ENCODE results near the gene EMP2. TPM values are rescaled to one million over a fixed set of nuclear protein-coding genes. Genes with fewer than 3 reads are reported as not detected.

EMP2 gene
- total RNA-seq, 2 experiments from 2014 or later = not detected

GRCh38 chr16:10614685-10615084 is 34.3 kb upstream of the EMP2 start:
- Histone ChIP-seq H3K9me2 (ENCODE audit: insufficient read depth, low read length) (no peaks in the 10 kb centered on the region), H3K4me2 (ENCODE audit: low read length) (no peak overlapping the region), H2AFZ (ENCODE audit: low read length) (no peak overlapping the region), H4K20me1 (ENCODE audit: insufficient read depth, low read length) (no peaks in the 10 kb centered on the region), H3K27ac (ENCODE audit: low read depth, low read length, poor library complexity, severe bottlenecking) (no peak overlapping the region), H3K4me1 (ENCODE audit: insufficient read depth, low read length, poor library complexity, severe bottlenecking) (no peaks in the 10 kb centered on the region), H3K4me3 (ENCODE audit: low read depth, low read length, poor library complexity, severe bottlenecking) (no peak overlapping the region), H3K79me2 (ENCODE audit: insufficient read depth, low read depth, low read length) (no peaks in the 10 kb centered on the region), H3K36me3 (ENCODE audit: insufficient read depth, low read length) (no peaks in the 10 kb centered on the region), H3K9me3 (ENCODE audit: low read length) (no peaks in the 10 kb centered on the region)
- CTCF ChIA-PET (ENCODE audit: unreplicated experiment) = no interaction called here
- no TSS peak for BruUV-seq (replicated peaks)
- no peak for DNase-seq (ENCODE audit: low spot score)
- TF ChIP-seq CTCF (conservative IDR thresholded peaks at IDR 0.05; ENCODE audit: low read length) = no peak
- TF ChIP-seq EZH2phosphoT487 (IDR thresholded peaks at IDR 0.05; ENCODE audit: borderline replicate concordance, low read depth, low read length) = no peak
- intact Hi-C loops (cut with micrococcal nuclease; ENCODE audit: unreplicated experiment) = no loop called here
- POLR2A ChIA-PET = no interaction called here

GRCh38 chr16:10613785-10614485 is 33.5 kb upstream of the EMP2 start:
- Histone ChIP-seq H3K4me2 (ENCODE audit: low read length) (no peak overlapping the region), H3K9me2 (ENCODE audit: insufficient read depth, low read length) (no peaks in the 10 kb centered on the region), H3K27ac (ENCODE audit: low read depth, low read length, poor library complexity, severe bottlenecking) (no peak overlapping the region), H4K20me1 (ENCODE audit: insufficient read depth, low read length) (no peaks in the 10 kb centered on the region), H3K79me2 (ENCODE audit: insufficient read depth, low read depth, low read length) (no peaks in the 10 kb centered on the region), H3K9me3 (ENCODE audit: low read length) (no peaks in the 10 kb centered on the region), H3K36me3 (ENCODE audit: insufficient read depth, low read length) (no peaks in the 10 kb centered on the region), H3K4me3 (ENCODE audit: low read depth, low read length, poor library complexity, severe bottlenecking) (no peak overlapping the region), H2AFZ (ENCODE audit: low read length) (no peak overlapping the region), H3K4me1 (ENCODE audit: insufficient read depth, low read length, poor library complexity, severe bottlenecking) (no peaks in the 10 kb centered on the region)
- intact Hi-C loops (cut with micrococcal nuclease; ENCODE audit: unreplicated experiment) = no loop called here
- no TSS peak for BruUV-seq (replicated peaks)
- POLR2A ChIA-PET = no interaction called here
- DNase-seq (ENCODE audit: low spot score) = no peak
- CTCF ChIA-PET (ENCODE audit: unreplicated experiment) = no interaction called here
- TF ChIP-seq CTCF (conservative IDR thresholded peaks at IDR 0.05; ENCODE audit: low read length) (no peak), EZH2phosphoT487 (IDR thresholded peaks at IDR 0.05; ENCODE audit: borderline replicate concordance, low read depth, low read length) (no peak)

GRCh38 chr16:10612649-10613179 is 32.3 kb upstream of the EMP2 start:
- DNase-seq (ENCODE audit: low spot score) = no peak
- H3K4me2 ChIP-seq (ENCODE audit: low read length) = no peak overlapping the region
- TF ChIP-seq CTCF (conservative IDR thresholded peaks at IDR 0.05; ENCODE audit: low read length) (no peak), EZH2phosphoT487 (IDR thresholded peaks at IDR 0.05; ENCODE audit: borderline replicate concordance, low read depth, low read length) (no peak)
- intact Hi-C loops (cut with micrococcal nuclease; ENCODE audit: unreplicated experiment) = no loop called here
- H3K36me3 ChIP-seq (ENCODE audit: insufficient read depth, low read length) = no peaks in the 10 kb centered on the region
- ChIA-PET CTCF (ENCODE audit: unreplicated experiment) (no interaction called here), POLR2A (no interaction called here)
- no peak overlapping the region for H2AFZ ChIP-seq (ENCODE audit: low read length)
- H3K79me2 ChIP-seq (ENCODE audit: insufficient read depth, low read depth, low read length) = no peaks in the 10 kb centered on the region
- BruUV-seq (replicated peaks) = no TSS peak
- H3K9me2 ChIP-seq (ENCODE audit: insufficient read depth, low read length) = no peaks in the 10 kb centered on the region
- H3K4me3 ChIP-seq (ENCODE audit: low read depth, low read length, poor library complexity, severe bottlenecking) = no peak overlapping the region
- H3K27ac ChIP-seq (ENCODE audit: low read depth, low read length, poor library complexity, severe bottlenecking) = no peak overlapping the region
- H3K9me3 ChIP-seq (ENCODE audit: low read length) = no peaks in the 10 kb centered on the region
- no peaks in the 10 kb centered on the region for H3K4me1 ChIP-seq (ENCODE audit: insufficient read depth, low read length, poor library complexity, severe bottlenecking)
- H4K20me1 ChIP-seq (ENCODE audit: insufficient read depth, low read length) = no peaks in the 10 kb centered on the region

Measured in OCI-LY7 (cell line).